BE2C (cell line): ENCODE measurements around the gene COPG2.

ENCODE experiments used
- DNase-seq: peaks from one replicate; pipeline ENCODE4 v3.0.0-alpha.2; 2020
- H3K27me3 ChIP-seq: fragments of 250-450 bp; sonication (Bioruptor Pico); 2 replicates; pipeline ENCODE4 v1.5.1; 2020; ENCODE audit warnings: mild to moderate bottlenecking
- H3K36me3 ChIP-seq: fragments of 250-450 bp; sonication (Bioruptor Pico); 2 replicates; pipeline ENCODE4 v1.5.1; 2020; ENCODE audit warnings: mild to moderate bottlenecking
- H3K4me1 ChIP-seq: fragments of 250-450 bp; sonication (Bioruptor Pico); 2 replicates; pipeline ENCODE4 v1.5.1; 2020
- H3K4me3 ChIP-seq: 2 replicates; pipeline ENCODE4 v1.5.1; 2011; ENCODE audit warnings: low read depth, low read length
- H3K9me3 ChIP-seq: fragments of 250-450 bp; sonication (Bioruptor Pico); 2 replicates; pipeline ENCODE4 v1.5.1; 2020
- TF ChIP-seq, protein P1 (sequence below): IDR thresholded peaks from 2 replicates; pipeline ENCODE4 v1.5.1; 2012; ENCODE audit warnings: mild to moderate bottlenecking, low read depth, low read length

Gene COPG2

DNA sequence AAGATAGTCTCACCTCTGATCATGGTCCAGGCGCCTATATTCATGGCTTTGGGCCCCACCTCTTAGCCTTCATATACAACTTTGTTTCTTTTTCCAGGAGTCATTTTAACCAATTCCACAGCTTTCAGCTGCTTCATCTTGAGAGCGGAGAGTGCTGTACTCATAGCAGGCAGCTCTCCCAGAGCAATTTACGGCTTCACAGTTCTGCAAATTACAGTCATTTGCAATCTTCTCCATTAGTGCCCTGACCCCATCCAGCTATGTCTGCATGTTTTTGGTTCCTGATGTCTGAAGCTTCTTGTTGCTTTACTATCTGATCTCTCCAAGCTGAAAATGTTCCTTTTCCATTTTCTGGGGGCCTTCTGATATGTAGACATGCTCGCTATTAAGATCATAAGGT is 194.7 kb downstream of the COPG2 start:
- Histone ChIP-seq H3K9me3 (no peaks in the 10 kb centered on the region; the same call in 1 of the 2 replicates), H3K4me1 (no peaks in the 10 kb centered on the region), H3K36me3 (no peaks in the 10 kb centered on the region), H3K4me3 (no peak overlapping the region), H3K27me3 (no peaks in the 10 kb centered on the region; the same call in 1 of the 2 replicates)
- no peak for DNase-seq
- TF ChIP-seq, protein P1, sequence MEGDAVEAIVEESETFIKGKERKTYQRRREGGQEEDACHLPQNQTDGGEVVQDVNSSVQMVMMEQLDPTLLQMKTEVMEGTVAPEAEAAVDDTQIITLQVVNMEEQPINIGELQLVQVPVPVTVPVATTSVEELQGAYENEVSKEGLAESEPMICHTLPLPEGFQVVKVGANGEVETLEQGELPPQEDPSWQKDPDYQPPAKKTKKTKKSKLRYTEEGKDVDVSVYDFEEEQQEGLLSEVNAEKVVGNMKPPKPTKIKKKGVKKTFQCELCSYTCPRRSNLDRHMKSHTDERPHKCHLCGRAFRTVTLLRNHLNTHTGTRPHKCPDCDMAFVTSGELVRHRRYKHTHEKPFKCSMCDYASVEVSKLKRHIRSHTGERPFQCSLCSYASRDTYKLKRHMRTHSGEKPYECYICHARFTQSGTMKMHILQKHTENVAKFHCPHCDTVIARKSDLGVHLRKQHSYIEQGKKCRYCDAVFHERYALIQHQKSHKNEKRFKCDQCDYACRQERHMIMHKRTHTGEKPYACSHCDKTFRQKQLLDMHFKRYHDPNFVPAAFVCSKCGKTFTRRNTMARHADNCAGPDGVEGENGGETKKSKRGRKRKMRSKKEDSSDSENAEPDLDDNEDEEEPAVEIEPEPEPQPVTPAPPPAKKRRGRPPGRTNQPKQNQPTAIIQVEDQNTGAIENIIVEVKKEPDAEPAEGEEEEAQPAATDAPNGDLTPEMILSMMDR = no peak

DNA sequence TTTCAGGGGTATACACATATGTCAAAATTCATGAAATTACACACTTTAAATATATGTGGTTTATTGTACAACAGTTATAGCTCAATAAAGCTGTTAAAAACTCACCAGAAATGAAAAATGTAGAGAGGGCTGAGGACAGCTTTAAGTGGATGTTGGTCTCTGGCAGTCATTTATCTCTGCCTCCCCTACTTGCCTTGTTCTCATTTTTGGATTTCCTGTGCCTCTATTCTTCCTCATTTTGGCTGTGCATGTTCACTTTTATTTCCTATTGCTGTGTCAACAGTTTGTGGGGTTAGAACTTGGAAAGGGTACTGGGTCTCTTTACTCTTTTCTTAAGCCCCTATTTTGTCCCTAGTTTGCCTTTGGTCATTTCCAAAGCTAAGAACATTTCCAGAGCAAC is 195.3 kb downstream of the COPG2 start:
- no peaks in the 10 kb centered on the region for H3K36me3 ChIP-seq
- TF ChIP-seq, protein P1 = no peak
- H3K27me3 ChIP-seq = no peaks in the 10 kb centered on the region; the same call in 1 of the 2 replicates
- H3K9me3 ChIP-seq = no peaks in the 10 kb centered on the region; the same call in 1 of the 2 replicates
- DNase-seq = no peak
- H3K4me3 ChIP-seq = no peak overlapping the region
- H3K4me1 ChIP-seq = no peaks in the 10 kb centered on the region

DNA sequence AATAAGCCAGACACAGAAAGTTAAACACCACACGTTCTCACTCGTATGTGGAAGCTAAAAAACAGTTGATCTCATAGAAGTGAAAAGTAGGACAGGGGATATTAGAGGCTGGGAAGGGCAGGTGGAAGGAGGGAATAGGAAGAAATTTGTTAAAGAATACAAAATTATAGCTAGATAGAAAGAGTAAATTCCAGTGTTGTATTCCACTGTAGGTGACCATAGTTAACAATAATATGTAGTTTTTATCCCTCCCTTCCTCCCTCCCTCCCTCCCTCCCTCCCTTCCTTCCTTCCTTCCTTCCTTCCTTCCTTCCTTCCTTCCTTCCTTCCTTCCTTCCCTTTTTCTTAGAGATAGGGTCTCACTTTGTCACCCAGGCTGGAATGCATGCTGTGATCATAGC is 196.6 kb downstream of the COPG2 start:
- no peak for DNase-seq
- H3K27me3 ChIP-seq = no peaks in the 10 kb centered on the region; the same call in 1 of the 2 replicates
- no peaks in the 10 kb centered on the region for H3K36me3 ChIP-seq
- no peak overlapping the region for H3K4me3 ChIP-seq
- no peaks in the 10 kb centered on the region for H3K4me1 ChIP-seq
- no peaks in the 10 kb centered on the region for H3K9me3 ChIP-seq
- TF ChIP-seq, protein P1 = no peak

DNA sequence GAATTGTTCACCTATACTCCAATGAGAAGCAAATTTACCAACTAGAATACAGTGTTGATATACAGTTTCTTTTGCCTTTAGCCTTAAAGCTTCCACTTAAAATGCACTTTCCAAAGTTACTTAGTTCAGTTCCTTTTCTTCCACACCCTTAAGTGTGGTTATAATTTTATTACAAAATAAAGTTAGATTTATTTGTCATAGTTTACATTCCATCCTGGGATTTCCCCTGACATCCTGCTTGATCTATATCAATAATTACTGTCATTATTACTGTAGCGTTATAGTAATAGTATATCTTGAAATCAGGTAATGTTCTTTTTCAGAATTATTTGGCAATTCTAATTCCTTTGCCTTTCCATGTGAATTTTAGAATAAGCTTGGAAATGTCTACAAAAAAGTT is 199.9 kb downstream of the COPG2 start:
- Histone ChIP-seq H3K9me3 (no peaks in the 10 kb centered on the region), H3K4me1 (no peaks in the 10 kb centered on the region), H3K27me3 (no peaks in the 10 kb centered on the region; the same call in 1 of the 2 replicates), H3K4me3 (no peak overlapping the region), H3K36me3 (no peaks in the 10 kb centered on the region)
- no peak for DNase-seq
- TF ChIP-seq, protein P1 = no peak

DNA sequence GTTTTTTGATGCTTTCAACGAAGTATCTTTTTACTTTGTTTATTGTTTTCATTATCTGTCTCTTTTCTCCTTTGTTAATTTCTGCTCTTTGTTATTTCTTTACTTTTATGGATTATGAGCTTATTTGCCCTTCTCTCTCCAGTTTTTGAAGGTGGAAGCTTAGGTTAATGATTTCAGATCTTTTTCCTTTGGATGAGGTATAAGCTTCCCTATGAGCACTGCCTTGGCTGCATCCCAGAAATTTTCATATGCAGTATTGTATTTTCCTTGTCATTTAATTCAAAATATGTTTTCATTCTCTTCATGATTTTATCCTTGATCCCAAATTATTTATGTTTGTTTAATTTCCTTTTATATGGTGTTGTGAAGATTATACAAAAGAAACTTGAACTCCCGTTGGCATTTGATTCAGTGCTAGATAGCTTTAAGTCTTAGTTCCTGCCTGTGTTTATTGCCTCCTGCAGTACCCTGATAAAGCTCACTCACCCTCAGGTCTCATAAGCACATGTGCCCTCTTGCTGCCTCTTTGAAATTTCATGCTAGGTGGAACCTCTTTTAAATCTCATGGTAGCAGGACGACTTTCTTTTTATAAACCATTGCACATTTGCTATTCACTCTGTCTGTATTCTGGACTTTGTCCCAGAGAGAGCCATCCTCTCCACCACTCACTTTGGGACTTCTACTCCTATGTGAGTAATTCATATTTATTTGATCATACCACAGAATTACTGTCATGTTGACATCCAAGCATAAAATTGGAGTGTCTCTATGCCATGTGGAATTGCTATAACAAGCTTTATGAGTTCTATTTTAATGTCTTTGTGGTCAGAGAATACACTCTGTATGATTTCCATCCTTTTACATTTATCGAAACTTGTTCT is 204.8 kb downstream of the COPG2 start:
- TF ChIP-seq, protein P1 = no peak
- Histone ChIP-seq H3K9me3 (no peaks in the 10 kb centered on the region), H3K4me3 (no peak overlapping the region), H3K36me3 (no peaks in the 10 kb centered on the region), H3K27me3 (no peaks in the 10 kb centered on the region; the same call in none of the 2 replicates), H3K4me1 (no peaks in the 10 kb centered on the region)
- no peak for DNase-seq

DNA sequence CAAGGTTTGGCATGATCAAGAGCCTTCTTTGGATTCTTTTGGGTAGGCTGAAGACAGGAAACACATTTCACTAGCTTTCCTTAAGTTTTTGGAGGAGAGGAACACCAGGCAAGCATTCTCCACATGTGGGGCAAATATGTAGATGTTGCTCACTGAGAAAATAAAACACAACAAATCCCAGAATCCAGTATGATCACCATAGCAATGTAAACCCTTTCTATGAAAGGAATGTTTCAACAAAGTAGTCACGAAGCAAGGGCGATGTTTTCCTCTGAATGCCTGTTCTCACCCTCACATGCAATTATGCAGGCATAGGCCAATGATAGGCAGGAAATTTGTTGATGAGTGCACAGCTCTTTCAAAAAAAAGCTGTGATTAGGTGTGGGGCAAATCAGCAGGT is 207.3 kb downstream of the COPG2 start:
- no peaks in the 10 kb centered on the region for H3K4me1 ChIP-seq
- no peaks in the 10 kb centered on the region; the same call in 1 of the 2 replicates for H3K27me3 ChIP-seq
- no peak overlapping the region for H3K4me3 ChIP-seq
- H3K36me3 ChIP-seq = no peaks in the 10 kb centered on the region
- DNase-seq = no peak
- TF ChIP-seq, protein P1 = no peak
- H3K9me3 ChIP-seq = no peaks in the 10 kb centered on the region
